ENCODE measurements around the gene ACE2. TPM values are rescaled to one million over a fixed set of nuclear protein-coding genes. Genes with fewer than 3 reads are reported as not detected.
A peak's percentile ranks its signal among the peaks of the same experiment; 100 is the strongest.

ACE2 gene
- total RNA-seq, 1 donor from 2014 or later = 0.67 TPM

- Mint-ChIP-seq H3K27me3 (peaks cover 6% of the 10 kb centered on the region), H3K4me3 (ENCODE audit: low read depth) (peak overlapping the region; percentile 29), H3K4me1 (ENCODE audit: low read depth) (peaks cover 51% of the 10 kb centered on the region), H3K36me3 (ENCODE audit: insufficient read depth) (no peaks in the 10 kb centered on the region), H3K9me3 (ENCODE audit: low read depth) (no peaks in the 10 kb centered on the region), H3K27ac (peak overlapping the region; percentile 4)
- TF ChIP-seq, protein P1, sequence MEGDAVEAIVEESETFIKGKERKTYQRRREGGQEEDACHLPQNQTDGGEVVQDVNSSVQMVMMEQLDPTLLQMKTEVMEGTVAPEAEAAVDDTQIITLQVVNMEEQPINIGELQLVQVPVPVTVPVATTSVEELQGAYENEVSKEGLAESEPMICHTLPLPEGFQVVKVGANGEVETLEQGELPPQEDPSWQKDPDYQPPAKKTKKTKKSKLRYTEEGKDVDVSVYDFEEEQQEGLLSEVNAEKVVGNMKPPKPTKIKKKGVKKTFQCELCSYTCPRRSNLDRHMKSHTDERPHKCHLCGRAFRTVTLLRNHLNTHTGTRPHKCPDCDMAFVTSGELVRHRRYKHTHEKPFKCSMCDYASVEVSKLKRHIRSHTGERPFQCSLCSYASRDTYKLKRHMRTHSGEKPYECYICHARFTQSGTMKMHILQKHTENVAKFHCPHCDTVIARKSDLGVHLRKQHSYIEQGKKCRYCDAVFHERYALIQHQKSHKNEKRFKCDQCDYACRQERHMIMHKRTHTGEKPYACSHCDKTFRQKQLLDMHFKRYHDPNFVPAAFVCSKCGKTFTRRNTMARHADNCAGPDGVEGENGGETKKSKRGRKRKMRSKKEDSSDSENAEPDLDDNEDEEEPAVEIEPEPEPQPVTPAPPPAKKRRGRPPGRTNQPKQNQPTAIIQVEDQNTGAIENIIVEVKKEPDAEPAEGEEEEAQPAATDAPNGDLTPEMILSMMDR (IDR thresholded peaks at IDR 0.05; ENCODE audit: unreplicated experiment) = peak; percentile 51
- no peak for DNase-seq (ENCODE audit: low spot score, unreplicated experiment)
Measured at GRCh38 chrX:15567886-15568616, 32.7 kb downstream of the ACE2 start.

DNA sequence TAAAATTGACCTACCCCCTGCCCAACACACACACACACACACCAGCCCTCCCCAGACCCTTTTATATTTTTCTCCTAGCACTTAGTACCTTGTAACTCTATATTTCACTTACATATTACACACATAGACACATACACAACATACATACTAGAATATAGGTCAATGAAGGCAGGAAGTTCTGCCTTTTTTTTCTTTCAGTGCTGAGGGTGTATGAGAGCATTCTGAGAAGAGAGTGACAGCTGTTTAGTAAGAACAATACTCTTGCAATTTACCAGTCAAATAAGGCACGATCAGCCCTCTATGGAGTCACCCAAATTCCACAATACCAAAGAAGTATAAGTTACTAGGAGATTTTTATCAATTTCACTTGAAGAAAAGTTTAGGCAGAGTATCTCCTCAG lies 33.5 kb downstream of the ACE2 start:
- Mint-ChIP-seq H3K9me3 (ENCODE audit: low read depth) (no peaks in the 10 kb centered on the region), H3K27me3 (peaks cover 6% of the 10 kb centered on the region), H3K4me1 (ENCODE audit: low read depth) (peaks cover 51% of the 10 kb centered on the region), H3K27ac (peak overlapping the region; percentile 5), H3K36me3 (ENCODE audit: insufficient read depth) (no peaks in the 10 kb centered on the region), H3K4me3 (ENCODE audit: low read depth) (no peak overlapping the region)
- DNase-seq (ENCODE audit: low spot score, unreplicated experiment) = no peak
- TF ChIP-seq, protein P1 (IDR thresholded peaks at IDR 0.05; ENCODE audit: unreplicated experiment) = no peak

GRCh38 chrX:15566244-15566643 lies 34.5 kb downstream of the ACE2 start:
- DNase-seq (ENCODE audit: low spot score, unreplicated experiment) = no peak
- H3K27me3 Mint-ChIP-seq = peaks cover 6% of the 10 kb centered on the region

DNA sequence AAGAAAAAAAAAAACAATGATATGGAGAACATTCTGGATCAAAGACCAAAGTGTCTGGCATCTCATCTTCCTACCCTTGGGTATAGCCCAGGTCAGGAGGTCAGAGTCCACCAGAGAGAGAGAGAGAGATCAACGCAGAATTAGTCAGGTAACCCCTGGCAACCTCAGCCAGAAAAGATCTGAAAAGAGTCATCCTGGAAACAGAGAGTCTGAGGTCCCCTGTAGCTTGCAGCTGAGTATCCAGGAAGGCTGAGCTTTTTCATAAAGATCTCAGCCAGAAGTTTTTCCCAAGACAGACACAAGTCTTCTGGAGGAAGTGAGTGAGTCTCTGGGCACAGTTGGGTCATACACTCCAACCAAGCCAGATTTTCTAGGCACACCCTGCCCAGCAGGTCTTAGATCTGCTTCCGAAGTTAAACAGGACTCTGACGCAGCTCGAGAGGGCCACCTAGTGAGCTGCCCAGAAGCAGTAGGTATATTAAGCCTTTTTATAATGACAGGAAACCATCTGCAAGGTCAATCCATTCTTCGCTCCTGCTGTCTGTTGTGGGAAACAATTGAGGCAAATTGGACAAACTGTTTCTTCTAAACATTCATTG lies 35.7 kb downstream of the ACE2 start:
- H3K9me3 Mint-ChIP-seq (ENCODE audit: low read depth) = no peaks in the 10 kb centered on the region
- H3K27me3 Mint-ChIP-seq = no peaks in the 10 kb centered on the region
- DNase-seq (ENCODE audit: low spot score, unreplicated experiment) = peak; percentile 19
- no peaks in the 10 kb centered on the region for H3K36me3 Mint-ChIP-seq (ENCODE audit: insufficient read depth)
- no peak overlapping the region for H3K4me3 Mint-ChIP-seq (ENCODE audit: low read depth)
- no peak overlapping the region for H3K27ac Mint-ChIP-seq
- TF ChIP-seq, protein P1 (IDR thresholded peaks at IDR 0.05; ENCODE audit: unreplicated experiment) = peak; percentile 68
- H3K4me1 Mint-ChIP-seq (ENCODE audit: low read depth) = peaks cover 40% of the 10 kb centered on the region

More at GRCh38 chrX:15566244-15566643, 34.5 kb downstream of the ACE2 start:
- H3K4me1 Mint-ChIP-seq (ENCODE audit: low read depth) = peaks cover 48% of the 10 kb centered on the region
- H3K27ac Mint-ChIP-seq = no peak overlapping the region
- H3K9me3 Mint-ChIP-seq (ENCODE audit: low read depth) = no peaks in the 10 kb centered on the region
- H3K4me3 Mint-ChIP-seq (ENCODE audit: low read depth) = no peak overlapping the region
- TF ChIP-seq, protein P1 (IDR thresholded peaks at IDR 0.05; ENCODE audit: unreplicated experiment) = peak; percentile 17
- H3K36me3 Mint-ChIP-seq (ENCODE audit: insufficient read depth) = no peaks in the 10 kb centered on the region

DNA sequence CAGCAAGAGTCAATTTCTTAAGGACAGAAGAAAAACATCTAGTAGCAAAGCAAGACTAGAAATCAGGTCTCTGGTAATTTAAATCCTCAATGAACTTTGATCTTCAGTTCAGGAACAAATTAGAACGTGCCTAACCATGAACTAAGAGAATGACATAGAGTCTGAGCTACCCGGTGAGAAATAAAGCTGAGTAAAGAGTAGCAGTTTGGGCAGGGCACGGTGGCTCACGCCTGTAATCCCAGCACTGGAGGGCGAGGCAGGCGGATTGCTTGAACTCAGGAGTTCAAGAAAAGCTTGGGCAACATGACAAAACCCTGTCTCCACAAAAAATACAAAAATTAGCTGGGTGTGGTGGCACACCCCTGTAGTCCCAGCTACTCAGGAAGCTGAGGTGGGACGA lies 37.7 kb downstream of the ACE2 start:
- Mint-ChIP-seq H3K9me3 (ENCODE audit: low read depth) (no peaks in the 10 kb centered on the region), H3K27ac (no peak overlapping the region), H3K4me1 (ENCODE audit: low read depth) (peaks cover 26% of the 10 kb centered on the region), H3K4me3 (ENCODE audit: low read depth) (no peak overlapping the region), H3K36me3 (ENCODE audit: insufficient read depth) (no peaks in the 10 kb centered on the region), H3K27me3 (no peaks in the 10 kb centered on the region)
- TF ChIP-seq, protein P1 (IDR thresholded peaks at IDR 0.05; ENCODE audit: unreplicated experiment) = no peak
- no peak for DNase-seq (ENCODE audit: low spot score, unreplicated experiment)

Measured in progenitor cell of endocrine pancreas (in vitro differentiated cells).